ENCODE measurements around the gene EPN1. TPM values are rescaled to one million over a fixed set of nuclear protein-coding genes. Genes with fewer than 3 reads are reported as not detected.

Gene EPN1
- polyA plus RNA-seq, 1 donor (not counting 4 experiments of a cell fraction or from before 2014, with no cell fraction given): 23.3 TPM

- H3K36me3 ChIP-seq (ENCODE audit: control insufficient read depth in 2 of 2, extremely low read depth in 1 of 2, insufficient read depth in 2 of 2, low read length in 2 of 2): peaks cover 38 to 58% of the 10 kb centered on the region in 2 experiments
- H3K9me3 ChIP-seq (ENCODE audit: control insufficient read depth, low read depth, low read length): no peaks in the 10 kb centered on the region
- TF ChIP-seq CTCF (optimal IDR thresholded peaks at IDR 0.05 in 1 of 3, IDR thresholded peaks at IDR 0.05 in 1 of 3, conservative IDR thresholded peaks at IDR 0.05 in 1 of 3; ENCODE audit: extremely low read depth in 1 of 3, insufficient read depth in 2 of 3, low read length in 3 of 3): no peak
- no peak for TF ChIP-seq EZH2 (IDR thresholded peaks at IDR 0.05; ENCODE audit: low read length)
- no peak overlapping the region for H3K4me3 ChIP-seq (ENCODE audit: control insufficient read depth in 2 of 3, extremely low read depth in 1 of 3, insufficient read depth in 2 of 3, low read depth in 1 of 3, low read length in 3 of 3)
- H3K9me1 ChIP-seq (ENCODE audit: control insufficient read depth, extremely low read depth, insufficient read depth, low read length): no peaks in the 10 kb centered on the region
- no peaks in the 10 kb centered on the region for H3K27me3 ChIP-seq (ENCODE audit: control insufficient read depth, extremely low read depth, insufficient read depth, low read length)
- FAIRE-seq (no peak), DNase-seq (ENCODE audit: low read depth, low spot score) (no peak)
- no peak overlapping the region for H2AFZ ChIP-seq (ENCODE audit: control insufficient read depth, low read length)
- H3K27ac ChIP-seq (ENCODE audit: control insufficient read depth, insufficient read depth, low read length): no peak overlapping the region
- H4K20me1 ChIP-seq (ENCODE audit: control insufficient read depth, extremely low read depth, insufficient read depth, low read length): peaks cover 10% of the 10 kb centered on the region
- H3K79me2 ChIP-seq (ENCODE audit: control insufficient read depth, insufficient read depth, low read length): peaks cover 90% of the 10 kb centered on the region
- dilution Hi-C loops (cut with MboI; ENCODE audit: extremely low pct_ligation_motif_present, low sequenced_read_pairs): no loop called here
- no peak overlapping the region for H3K9ac ChIP-seq (ENCODE audit: control insufficient read depth, extremely low read depth, insufficient read depth, low read length)
- peaks cover 31% of the 10 kb centered on the region for H3K4me1 ChIP-seq (ENCODE audit: control insufficient read depth, extremely low read depth, insufficient read depth, low read length)
- H3K4me2 ChIP-seq (ENCODE audit: control insufficient read depth, extremely low read depth, insufficient read depth, low read depth, low read length): no peak overlapping the region
Measured at GRCh38 chr19:55680339-55681130, 5.5 kb downstream of the EPN1 start.

GRCh38 chr19:55681131-55682092, 6.4 kb downstream of the EPN1 start:
- dilution Hi-C loops (cut with MboI; ENCODE audit: extremely low pct_ligation_motif_present, low sequenced_read_pairs): no loop called here
- H3K4me2 ChIP-seq (ENCODE audit: control insufficient read depth, extremely low read depth, insufficient read depth, low read depth, low read length): no peak overlapping the region
- H2AFZ ChIP-seq (ENCODE audit: control insufficient read depth, low read length): no peak overlapping the region
- H3K4me1 ChIP-seq (ENCODE audit: control insufficient read depth, extremely low read depth, insufficient read depth, low read length): peaks cover 25% of the 10 kb centered on the region
- no peak overlapping the region for H3K27ac ChIP-seq (ENCODE audit: control insufficient read depth, insufficient read depth, low read length)
- no peak for DNase-seq (ENCODE audit: low read depth, low spot score)
- H3K9me1 ChIP-seq (ENCODE audit: control insufficient read depth, extremely low read depth, insufficient read depth, low read length): no peaks in the 10 kb centered on the region
- H3K27me3 ChIP-seq (ENCODE audit: control insufficient read depth, extremely low read depth, insufficient read depth, low read length): no peaks in the 10 kb centered on the region
- no peak for TF ChIP-seq EZH2 (IDR thresholded peaks at IDR 0.05; ENCODE audit: low read length)
- TF ChIP-seq CTCF (optimal IDR thresholded peaks at IDR 0.05 in 1 of 3, IDR thresholded peaks at IDR 0.05 in 1 of 3, conservative IDR thresholded peaks at IDR 0.05 in 1 of 3; ENCODE audit: extremely low read depth in 1 of 3, insufficient read depth in 2 of 3, low read length in 3 of 3): no peak
- FAIRE-seq: no peak
- H4K20me1 ChIP-seq (ENCODE audit: control insufficient read depth, extremely low read depth, insufficient read depth, low read length): peaks cover 10% of the 10 kb centered on the region
- H3K9me3 ChIP-seq (ENCODE audit: control insufficient read depth, low read depth, low read length): no peaks in the 10 kb centered on the region
- H3K36me3 ChIP-seq (ENCODE audit: control insufficient read depth in 2 of 2, extremely low read depth in 1 of 2, insufficient read depth in 2 of 2, low read length in 2 of 2): peaks cover 46 to 64% of the 10 kb centered on the region in 2 experiments
- H3K4me3 ChIP-seq (ENCODE audit: control insufficient read depth in 2 of 3, extremely low read depth in 1 of 3, insufficient read depth in 2 of 3, low read depth in 1 of 3, low read length in 3 of 3): no peak overlapping the region
- H3K9ac ChIP-seq (ENCODE audit: control insufficient read depth, extremely low read depth, insufficient read depth, low read length): no peak overlapping the region
- peaks cover 90% of the 10 kb centered on the region for H3K79me2 ChIP-seq (ENCODE audit: control insufficient read depth, insufficient read depth, low read length)
